Hematopoietic multipotent progenitor cell (in vitro differentiated cells): ENCODE measurements around the gene GPR160. TPM values are rescaled to one million over a fixed set of nuclear protein-coding genes. Genes with fewer than 3 reads are reported as not detected.
"Not testable (repeated sequence)": the region's sequence is repeated elsewhere in the genome, so short reads cannot be mapped to it uniquely, and the experiment has no call there.

Experiments
- DNase-seq, 3 donors: peaks; one replicate each; pipeline ENCODE4 v3.0.0-alpha.2; 2011 to 2015; ENCODE audit warnings: low read depth in 2 of 3, low spot score in 2 of 3
- total RNA-seq: library from RNA; depleted of rRNA; stranded (reverse); fragments of >200 nt; gene quantifications from one replicate; pipeline ENCODE4 v1.2.3, GENCODE V29; 2012

GPR160 gene, protein sequence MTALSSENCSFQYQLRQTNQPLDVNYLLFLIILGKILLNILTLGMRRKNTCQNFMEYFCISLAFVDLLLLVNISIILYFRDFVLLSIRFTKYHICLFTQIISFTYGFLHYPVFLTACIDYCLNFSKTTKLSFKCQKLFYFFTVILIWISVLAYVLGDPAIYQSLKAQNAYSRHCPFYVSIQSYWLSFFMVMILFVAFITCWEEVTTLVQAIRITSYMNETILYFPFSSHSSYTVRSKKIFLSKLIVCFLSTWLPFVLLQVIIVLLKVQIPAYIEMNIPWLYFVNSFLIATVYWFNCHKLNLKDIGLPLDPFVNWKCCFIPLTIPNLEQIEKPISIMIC
- 1.6 TPM for total RNA-seq

GRCh38 chr3:170037463-170038433 lies at the start of gene GPR160:
Gene GPR160 (plus strand): TSS chr3:170037995. CDS start chr3:170083973, 45,978 bp downstream.
- DNase-seq: peak; percentile 64 to 81 (median 75)

GRCh38 chr3:169990431-169990830 lies 47.4 kb upstream of the GPR160 start:
- no peak for DNase-seq

- DNase-seq: no peak
Measured at GRCh38 chr3:169992156-169992555, 45.6 kb upstream of the GPR160 start.

- DNase-seq: no peak
Measured at GRCh38 chr3:169992781-169993180, 45.0 kb upstream of the GPR160 start.

DNA sequence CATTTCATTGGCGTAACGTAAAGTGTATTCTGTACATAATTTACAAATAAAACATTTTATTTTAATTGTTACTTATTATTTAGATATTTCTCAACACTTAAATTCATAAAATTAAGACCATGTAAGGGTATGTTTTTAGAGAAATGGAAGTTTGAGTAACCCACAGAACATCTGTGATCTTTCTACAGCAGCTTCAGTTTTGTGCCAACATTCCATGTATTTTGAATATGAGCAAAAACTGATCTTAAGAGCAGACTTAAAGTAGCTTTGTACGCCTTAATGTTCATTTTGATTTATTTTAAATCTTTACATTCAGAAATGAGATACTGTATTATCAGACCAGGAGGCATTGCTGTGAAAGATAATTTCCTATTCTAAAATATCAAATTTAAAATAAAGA lies 44.0 kb upstream of the GPR160 start:
- no peak for DNase-seq

- DNase-seq: no peak
Measured at GRCh38 chr3:169996063-169996462, 41.7 kb upstream of the GPR160 start.

- DNase-seq: no peak
Measured at GRCh38 chr3:169998668-169999131, 39.1 kb upstream of the GPR160 start.

DNA sequence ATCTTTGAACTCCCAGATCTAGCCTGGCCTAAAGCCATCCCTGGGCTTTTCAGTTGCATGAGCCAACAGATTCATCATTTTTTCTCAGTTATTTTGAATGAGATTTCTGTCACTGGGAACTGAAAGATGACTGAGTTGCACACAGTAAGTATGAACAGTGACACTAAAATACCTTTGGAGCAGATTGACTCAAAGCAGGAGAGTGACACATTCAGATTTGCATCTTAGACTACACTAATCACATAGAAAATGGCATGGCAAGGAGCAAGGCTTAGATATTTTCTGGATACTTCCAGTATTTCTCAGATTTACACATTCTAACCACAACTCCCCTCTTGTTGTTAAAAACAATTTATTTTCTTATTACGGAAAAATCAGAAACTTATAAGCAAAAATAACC lies 38.4 kb upstream of the GPR160 start:
- no peak for DNase-seq

GRCh38 chr3:170000051-170000450 lies 37.7 kb upstream of the GPR160 start:
- no peak for DNase-seq

- no peak for DNase-seq
Measured at GRCh38 chr3:170002231-170002630, 35.6 kb upstream of the GPR160 start.

GRCh38 chr3:170002879-170003278 lies 34.9 kb upstream of the GPR160 start:
- peak in 1 of 3 donors; percentile 19 for DNase-seq

- no peak for DNase-seq
Measured at GRCh38 chr3:170003881-170004356, 33.9 kb upstream of the GPR160 start.

GRCh38 chr3:170007031-170007663 lies 30.6 kb upstream of the GPR160 start:
- DNase-seq: peak; percentile 17 to 54 (median 18)

GRCh38 chr3:170010498-170010897 lies 27.3 kb upstream of the GPR160 start:
- DNase-seq: no peak

GRCh38 chr3:170012683-170013400 lies 25.0 kb upstream of the GPR160 start:
- DNase-seq: no peak

DNA sequence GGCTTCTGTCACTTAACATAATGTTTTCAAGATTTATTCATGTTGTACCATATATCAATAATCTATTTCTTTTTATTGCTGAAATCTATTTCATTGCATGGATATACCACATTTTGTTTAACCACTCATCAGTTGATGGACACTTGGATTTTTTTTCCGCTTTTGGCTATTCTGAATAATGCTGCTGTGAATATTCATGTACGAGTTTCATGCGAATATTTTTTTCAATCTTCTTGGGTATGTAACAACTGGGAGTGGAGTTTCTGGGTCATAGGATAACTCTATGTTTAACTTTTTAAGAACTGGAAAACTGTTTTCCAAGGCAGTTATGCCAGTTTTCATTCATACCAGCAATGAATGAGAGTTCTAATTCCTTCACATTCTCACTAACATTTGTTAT lies 21.7 kb upstream of the GPR160 start:
- no peak for DNase-seq

- not testable (repeated sequence) for DNase-seq
Measured at GRCh38 chr3:170019306-170019705, 18.5 kb upstream of the GPR160 start.

GRCh38 chr3:170021083-170021482 lies 16.7 kb upstream of the GPR160 start:
- peak in 2 of 3 donors; percentile 20 to 49 for DNase-seq

DNA sequence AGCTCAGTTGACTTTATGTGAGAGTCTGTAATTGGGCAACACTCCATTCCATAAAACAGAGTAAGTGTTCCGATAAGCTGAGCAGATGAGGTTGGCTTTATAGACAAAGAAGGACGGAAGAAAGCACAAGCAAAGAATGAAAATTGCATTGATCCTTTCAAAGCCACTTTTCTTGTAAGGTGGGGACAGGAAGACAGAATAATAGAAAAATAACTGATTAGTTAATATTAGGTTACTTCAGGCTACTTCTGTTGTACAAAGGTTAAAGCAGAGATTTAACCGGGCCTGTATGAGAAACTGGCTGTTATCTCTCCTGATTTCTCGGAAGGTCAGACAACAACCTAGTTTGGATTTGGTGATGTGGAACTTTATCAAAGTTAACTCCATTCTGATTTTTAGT lies 15.5 kb upstream of the GPR160 start:
- no peak for DNase-seq

DNA sequence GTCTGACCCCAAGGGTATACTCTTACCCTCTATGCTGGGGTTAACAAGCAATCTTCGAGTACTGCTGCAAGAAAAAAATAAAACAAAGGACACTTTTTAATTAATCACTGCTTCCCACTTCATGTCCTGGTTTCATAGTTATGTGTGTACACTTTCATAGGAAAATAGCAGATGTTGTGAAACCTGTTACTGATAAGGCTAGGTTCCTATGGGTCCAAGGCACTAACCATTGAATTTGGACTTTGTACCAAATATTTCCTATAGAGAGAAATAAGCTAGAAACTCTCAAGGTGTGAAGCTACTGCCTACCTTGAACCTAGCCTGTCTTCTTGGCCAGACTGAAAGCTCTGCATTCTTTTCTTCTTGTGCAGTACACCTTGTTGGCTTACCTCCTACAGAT lies 14.6 kb upstream of the GPR160 start:
- no peak for DNase-seq
